GM18951 (cell line): ENCODE data around the gene CYTH1.

ENCODE experiments used
- POLR2A ChIP-seq: IDR thresholded peaks from 4 replicates; pipeline ENCODE4 v1.6.1; 2011; ENCODE audit warnings: mild to moderate bottlenecking; ENCODE audit not compliant: insufficient read length, insufficient read depth; ENCODE audit errors: extremely low read depth
- in situ Hi-C: fragments of 300-500 bp; cut with MboI; formaldehyde crosslinking; loops from one replicate; pipeline ENCODE4 v1.12.0; 2022; ENCODE audit warnings: low sequenced_read_pairs, mixed read lengths, inconsistent platforms; ENCODE audit not compliant: unreplicated experiment

Gene CYTH1

GRCh38 chr17:78628547-78629435 lies 153.3 kb downstream of the CYTH1 start:
- TF ChIP-seq POLR2A: no peak
- in situ Hi-C loops: no loop called here

- no peak for TF ChIP-seq POLR2A
- in situ Hi-C loops: no loop called here
These were observed 157.5 kb downstream of the CYTH1 start for GRCh38 chr17:78624324-78625151.
